Breast epithelium (tissue), 4 donors: Measurements from ENCODE around the gene MPG. TPM values are rescaled to one million over a fixed set of nuclear protein-coding genes. Genes with fewer than 3 reads are reported as not detected.
A peak's percentile ranks its signal among the peaks of the same experiment; 100 is the strongest.

Experiments
- DNase-seq, 2 donors: peaks; one replicate each; pipeline ENCODE4 v3.0.0-alpha.2; 2019; ENCODE audit warnings: low spot score in 2 of 2
- H3K27ac ChIP-seq, 2 donors: fragments of 200-600 bp; sonication (generic) in 1 of 2; one replicate each; pipeline ENCODE4 v1.5.1; 2016 to 2019; ENCODE audit warnings: mild to moderate bottlenecking in 1 of 2
- H3K27me3 ChIP-seq, 2 donors: fragments of 200-600 bp; sonication (generic) in 1 of 2; one replicate each; pipeline versions ENCODE4 v1.5.1 to v1.6.0; 2017 to 2019; ENCODE audit warnings: control low read depth in 1 of 2, mild to moderate bottlenecking in 1 of 2
- H3K36me3 ChIP-seq: fragments of 200-600 bp; one replicate; pipeline ENCODE4 v1.5.1; 2019
- H3K4me1 ChIP-seq, 2 donors: fragments of 200-600 bp; sonication (generic); one replicate each; pipeline ENCODE4 v1.5.1; 2016 to 2019; ENCODE audit warnings: control low read depth in 1 of 2
- H3K4me3 ChIP-seq, 3 donors: fragments of 200-600 bp; sonication (generic); 1 replicate in 2 of 3; 2 replicates in 1 of 3; pipeline ENCODE4 v1.5.1; 2016 to 2019; ENCODE audit warnings: mild to moderate bottlenecking in 3 of 3, moderate library complexity in 2 of 3
- H3K9me3 ChIP-seq, 2 donors: fragments of 200-600 bp; sonication (generic) in 1 of 2; one replicate each; pipeline ENCODE4 v1.5.1; 2016 to 2019; ENCODE audit warnings: control low read depth in 1 of 2
- CTCF ChIP-seq, 3 donors: fragments of 450-650 bp; IDR thresholded peaks; one replicate each; pipeline ENCODE4 v1.5.1; 2016 to 2017; ENCODE audit warnings: antibody characterized with exemption in 3 of 3, mild to moderate bottlenecking in 3 of 3, moderate library complexity in 3 of 3
- POLR2A ChIP-seq: fragments of 450-650 bp; IDR thresholded peaks from one replicate; pipeline ENCODE4 v1.6.1; 2016; ENCODE audit warnings: antibody characterized with exemption, mild to moderate bottlenecking, moderate library complexity
- POLR2AphosphoS5 ChIP-seq, 3 donors: sonication (generic); formaldehyde crosslinking; IDR thresholded peaks; one replicate each; pipeline ENCODE4 v1.6.1; 2017; ENCODE audit warnings: antibody characterized with exemption in 3 of 3
- intact Hi-C: fragments of 100-400 bp; cut with DNase I; formaldehyde crosslinking; loops from one replicate; pipeline ENCODE4 v1.15.1; 2023; ENCODE audit warnings: low total_unique reads
- total RNA-seq, 3 donors: library from RNA; depleted of rRNA; stranded (reverse); fragments of >200 nt; gene quantifications; one replicate each; pipeline ENCODE4 v1.1.0, GENCODE V29; 2016

Gene MPG
- total RNA-seq, 3 donors from 2014 or later, result 86.9 to 112 (median 89.1) TPM

GRCh38 chr16:71540-72401, 6.3 kb upstream of the MPG start:
- TF ChIP-seq CTCF (IDR thresholded peaks at IDR 0.05) (peak in 1 of 3 donors; percentile 45), POLR2A (peak; percentile 63), POLR2AphosphoS5 (IDR thresholded peaks at IDR 0.05) (peak; percentile 23 to 85 (median 34))
- intact Hi-C loops, result no loop called here
- peak; percentile 90 to 97 for DNase-seq
- peak overlapping the region; percentile 72 to 95 (median 74) for H3K4me3 ChIP-seq
- no peaks in the 10 kb centered on the region for H3K36me3 ChIP-seq
- peaks cover 37 to 53% of the 10 kb centered on the region in 2 donors for H3K4me1 ChIP-seq
- no peaks in the 10 kb centered on the region for H3K9me3 ChIP-seq
- H3K27ac ChIP-seq, result peak overlapping the region; percentile 95 to 96
- H3K27me3 ChIP-seq, result no peaks in the 10 kb centered on the region

- no peaks in the 10 kb centered on the region for H3K9me3 ChIP-seq
- peak within 1 kb of the TSS; percentile 95 to 96 for H3K27ac ChIP-seq
- peaks cover 36 to 56% of the 10 kb centered on the region in 2 donors for H3K4me1 ChIP-seq
- intact Hi-C loops, result no loop called here
- no peaks in the 10 kb centered on the region for H3K36me3 ChIP-seq
- no peaks in the 10 kb centered on the region for H3K27me3 ChIP-seq
- H3K4me3 ChIP-seq, result peak within 1 kb of the TSS; percentile 72 to 95 (median 74)
- TF ChIP-seq CTCF (IDR thresholded peaks at IDR 0.05) (no peak), POLR2AphosphoS5 (IDR thresholded peaks at IDR 0.05) (peak in 1 of 3 donors; percentile 31)
- no peak for DNase-seq
Measured at GRCh38 chr16:72561-73548, 5.2 kb upstream of the MPG start, which contains the start of gene RHBDF1. RHBDF1 (minus strand) TSS chr16:72631; CDS start chr16:65015, 7,616 bp downstream.

GRCh38 chr16:74051-74746, 3.8 kb upstream of the MPG start:
- Histone ChIP-seq H3K4me1 (peaks cover 23 to 51% of the 10 kb centered on the region in 2 donors), H3K4me3 (no peak overlapping the region), H3K27me3 (no peaks in the 10 kb centered on the region), H3K27ac (peak overlapping the region; percentile 95 to 96), H3K36me3 (no peaks in the 10 kb centered on the region), H3K9me3 (no peaks in the 10 kb centered on the region)
- TF ChIP-seq POLR2A (no peak), POLR2AphosphoS5 (IDR thresholded peaks at IDR 0.05) (no peak), CTCF (IDR thresholded peaks at IDR 0.05) (no peak)
- DNase-seq, result no peak
- intact Hi-C loops, result no loop called here

- H3K27me3 ChIP-seq, result no peaks in the 10 kb centered on the region
- H3K27ac ChIP-seq, result peak overlapping the region; percentile 96 to 98
- TF ChIP-seq CTCF (IDR thresholded peaks at IDR 0.05) (no peak), POLR2A (no peak), POLR2AphosphoS5 (IDR thresholded peaks at IDR 0.05) (no peak)
- H3K4me1 ChIP-seq, result peaks cover 22 to 44% of the 10 kb centered on the region in 2 donors
- no peaks in the 10 kb centered on the region for H3K36me3 ChIP-seq
- no peak for DNase-seq
- no peaks in the 10 kb centered on the region for H3K9me3 ChIP-seq
- H3K4me3 ChIP-seq, result no peak overlapping the region
- intact Hi-C loops, result no loop called here
Measured at GRCh38 chr16:74747-75334, 3.2 kb upstream of the MPG start.
